Measurements from ENCODE around the gene VAC14. TPM values are rescaled to one million over a fixed set of nuclear protein-coding genes. Genes with fewer than 3 reads are reported as not detected.
A peak's percentile ranks its signal among the peaks of the same experiment; 100 is the strongest.

The VAC14 gene
- total and polyA plus RNA-seq, 5 experiments from 2014 or later = 27.2 to 50.7 (median 41.4) TPM

DNA sequence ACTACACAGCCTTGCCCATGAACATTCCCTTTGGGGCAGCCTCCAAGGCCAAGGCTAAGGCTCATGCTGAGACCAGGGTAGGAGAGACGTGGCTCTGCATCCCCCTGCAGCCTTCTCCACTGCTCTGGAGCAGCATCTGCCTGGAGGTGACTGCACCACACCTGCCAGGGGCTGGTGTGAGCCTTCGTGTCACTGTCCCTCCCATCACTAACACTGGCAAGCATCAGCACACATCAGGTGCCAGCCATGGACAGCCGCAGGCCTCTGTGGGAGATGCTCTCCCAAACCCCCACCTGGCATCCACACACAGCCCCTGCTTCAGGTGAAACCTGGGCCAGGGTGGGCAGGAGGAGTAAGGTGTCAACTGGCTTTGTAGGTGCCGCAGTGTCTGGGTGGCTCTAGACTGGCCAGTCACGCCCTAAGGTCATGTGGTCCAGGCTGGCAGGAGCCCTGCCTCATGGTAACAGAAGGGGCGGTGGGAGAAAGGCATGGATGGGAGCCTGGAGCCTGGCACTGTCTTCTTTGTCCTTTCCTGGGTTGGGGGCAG is 97.0 kb downstream of the VAC14 start:
- Mint-ChIP-seq H3K27ac (peak overlapping the region in 5 of 10 donors; percentile 14 to 77 (median 48)), H3K9me3 (no peaks in the 10 kb centered on the region), H3K27me3 (no peaks in the 10 kb centered on the region), H3K36me3 (peaks cover 0 to 7% (median 0%) of the 10 kb centered on the region in 3 donors), H3K4me3 (no peak overlapping the region), H3K4me1 (peaks cover 4 to 17% (median 10%) of the 10 kb centered on the region in 4 donors)
- ATAC-seq (no peak), DNase-seq (no peak)
- POLR2A ChIA-PET = interaction anchor here (0.9 kb wide), 1 partner anchor 33 kb away, joined by 3 read pairs; no protein-coding TSS in a partner anchor

DNA sequence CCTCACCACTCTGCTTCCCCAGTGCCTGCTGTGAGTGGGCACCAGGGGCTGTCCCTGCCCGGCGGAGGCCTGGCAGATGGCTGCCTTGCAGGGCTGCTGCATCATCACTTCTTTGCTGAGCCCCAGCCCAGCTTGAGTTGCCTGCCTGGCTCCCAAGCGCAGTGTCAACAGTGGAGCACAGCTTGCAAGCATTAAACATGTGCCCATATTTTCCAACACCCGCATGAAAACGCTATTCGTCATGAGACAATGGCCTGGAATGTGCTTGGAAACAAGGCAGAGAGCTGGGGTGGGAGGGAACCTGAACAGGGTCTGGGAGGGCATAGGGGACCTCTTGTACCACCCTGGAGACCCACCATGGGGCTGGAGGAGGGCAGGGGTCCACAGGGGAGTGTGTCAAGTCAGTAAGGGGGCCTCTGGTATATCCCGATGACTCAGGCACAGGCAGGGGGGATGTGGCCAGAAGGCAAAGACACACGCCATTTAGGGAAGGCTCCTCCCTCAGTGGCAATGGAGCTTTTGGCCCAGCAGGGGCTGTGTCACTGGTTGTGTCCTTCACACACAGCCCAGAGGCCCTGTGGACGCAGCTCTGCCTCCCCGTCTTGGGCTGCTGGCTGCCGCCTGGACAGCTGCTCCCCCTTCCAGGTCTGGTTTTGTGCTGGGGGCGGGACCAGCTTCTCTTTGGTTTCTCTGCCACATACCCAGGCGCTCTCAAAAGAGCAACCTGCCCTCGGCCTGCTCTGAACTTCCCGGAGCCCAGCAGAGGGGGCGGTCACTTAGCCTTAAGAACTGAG is 97.7 kb downstream of the VAC14 start:
- ATAC-seq (no peak), DNase-seq (no peak)
- Mint-ChIP-seq H3K27ac (peak overlapping the region in 1 of 10 donors; percentile 14), H3K9me3 (no peaks in the 10 kb centered on the region), H3K36me3 (peaks cover 0 to 4% (median 0%) of the 10 kb centered on the region in 3 donors), H3K27me3 (no peaks in the 10 kb centered on the region), H3K4me3 (no peak overlapping the region), H3K4me1 (peaks cover 4 to 21% (median 11%) of the 10 kb centered on the region in 4 donors)
- POLR2A ChIA-PET = interaction anchor here (1.2 kb wide), 1 partner anchor 34 kb away, joined by 4 read pairs; no protein-coding TSS in a partner anchor

DNA sequence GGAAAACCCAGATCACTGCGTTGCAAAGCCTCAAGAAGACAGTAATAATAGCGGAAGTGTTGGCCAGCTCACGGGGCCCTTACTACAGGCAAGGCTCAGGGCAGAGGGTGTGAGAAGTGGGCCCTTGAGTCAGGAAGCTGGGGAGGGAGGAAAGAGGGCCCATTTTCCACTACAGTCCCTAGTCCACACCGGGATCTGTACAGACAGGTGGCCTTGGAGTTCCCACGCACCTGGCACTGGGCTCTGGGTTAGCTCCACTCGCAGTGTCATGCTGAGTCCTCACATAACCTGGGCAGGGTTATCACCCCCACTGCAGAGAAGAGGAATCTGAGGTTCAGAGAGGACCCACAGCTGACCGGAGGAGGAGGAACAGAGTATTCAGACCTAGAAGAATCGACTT is 98.3 kb downstream of the VAC14 start:
- POLR2A ChIA-PET = interaction anchor here (1.2 kb wide), 1 partner anchor 34 kb away, joined by 4 read pairs; no protein-coding TSS in a partner anchor
- Mint-ChIP-seq H3K27ac (peak overlapping the region in 3 of 10 donors; percentile 8 to 76 (median 74)), H3K4me3 (no peak overlapping the region), H3K9me3 (no peaks in the 10 kb centered on the region), H3K4me1 (peaks cover 9 to 28% (median 16%) of the 10 kb centered on the region in 4 donors), H3K27me3 (no peaks in the 10 kb centered on the region), H3K36me3 (peaks cover 0 to 7% (median 0%) of the 10 kb centered on the region in 3 donors)
- ATAC-seq (no peak), DNase-seq (no peak)

DNA sequence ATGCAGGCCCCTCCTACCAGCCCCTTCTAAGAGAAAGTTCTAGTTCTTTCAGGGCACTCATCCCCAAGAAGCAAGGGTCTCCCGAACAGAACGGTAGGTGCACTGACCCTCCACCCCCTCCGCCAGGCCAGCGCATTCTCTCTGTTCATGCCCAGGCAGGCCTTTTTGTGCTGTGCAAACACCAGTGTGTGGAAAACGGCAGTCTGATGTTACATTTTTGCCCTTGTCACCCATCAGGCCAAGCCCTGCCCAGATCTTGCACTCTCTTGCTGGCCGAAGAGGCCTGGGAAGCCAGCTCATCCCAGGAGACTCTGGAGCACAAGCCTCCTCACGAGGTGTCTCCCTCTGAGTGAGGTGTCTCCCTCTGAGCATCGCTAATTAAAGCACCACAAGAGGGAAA is 99.0 kb downstream of the VAC14 start:
- Mint-ChIP-seq H3K36me3 (peaks cover 0 to 7% (median 0%) of the 10 kb centered on the region in 3 donors), H3K27ac (peak overlapping the region in 4 of 10 donors; percentile 6 to 76 (median 42)), H3K9me3 (no peaks in the 10 kb centered on the region), H3K4me1 (peaks cover 10 to 30% (median 22%) of the 10 kb centered on the region in 4 donors), H3K4me3 (no peak overlapping the region), H3K27me3 (no peaks in the 10 kb centered on the region)
- POLR2A ChIA-PET = no interaction called here
- DNase-seq (no peak), ATAC-seq (no peak)

DNA sequence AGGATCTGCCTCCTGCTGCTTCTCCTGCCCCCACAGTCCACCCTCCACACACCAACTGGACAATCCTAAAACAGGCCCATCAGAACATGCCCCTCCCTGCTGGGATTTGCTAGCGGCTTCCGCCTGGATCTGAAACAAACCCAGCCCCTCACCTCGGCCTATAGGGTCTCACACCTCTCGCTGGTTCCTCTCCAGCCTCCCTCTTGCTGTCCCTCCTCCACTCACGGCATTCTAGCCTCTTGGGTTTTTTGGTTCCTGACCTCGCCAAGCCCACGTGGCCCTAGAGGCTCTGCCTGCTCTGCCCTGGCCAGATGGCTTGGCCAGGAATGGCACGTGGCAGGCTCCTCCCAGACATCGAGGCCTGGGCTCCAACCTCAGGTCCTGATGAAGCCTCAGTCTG is 99.4 kb downstream of the VAC14 start:
- H3K27ac Mint-ChIP-seq = peak overlapping the region in 6 of 10 donors; percentile 6 to 88 (median 59)
- peaks cover 14 to 34% (median 26%) of the 10 kb centered on the region in 4 donors for H3K4me1 Mint-ChIP-seq
- no peak overlapping the region for H3K4me3 Mint-ChIP-seq
- POLR2A ChIA-PET = no interaction called here
- peaks cover 0 to 7% (median 0%) of the 10 kb centered on the region in 3 donors for H3K36me3 Mint-ChIP-seq
- H3K9me3 Mint-ChIP-seq = no peaks in the 10 kb centered on the region
- H3K27me3 Mint-ChIP-seq = no peaks in the 10 kb centered on the region
- no peak for DNase-seq
- no peak for ATAC-seq

DNA sequence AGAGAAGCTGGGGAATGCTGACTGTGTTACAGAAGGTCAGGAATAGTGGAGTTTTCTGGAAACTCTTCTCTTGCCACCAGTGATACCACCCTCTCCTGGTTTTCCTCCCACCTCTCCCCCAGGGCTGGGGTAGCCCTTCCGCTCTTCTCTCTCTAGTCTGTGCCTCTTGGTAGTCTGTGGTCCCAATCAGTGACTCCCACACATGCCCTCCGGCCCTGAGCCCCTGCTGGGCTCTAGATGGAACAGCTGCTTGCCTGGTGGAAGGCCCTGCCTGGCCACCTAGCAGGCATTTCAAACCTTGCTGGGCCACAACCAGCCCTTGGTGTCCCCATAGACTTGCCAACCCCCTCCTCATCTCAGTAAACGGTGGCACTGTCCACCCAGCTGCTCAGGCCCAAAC is 99.9 kb downstream of the VAC14 start:
- POLR2A ChIA-PET = no interaction called here
- ATAC-seq = no peak
- H3K27ac Mint-ChIP-seq = peak overlapping the region in 6 of 10 donors; percentile 43 to 88 (median 75)

DNA sequence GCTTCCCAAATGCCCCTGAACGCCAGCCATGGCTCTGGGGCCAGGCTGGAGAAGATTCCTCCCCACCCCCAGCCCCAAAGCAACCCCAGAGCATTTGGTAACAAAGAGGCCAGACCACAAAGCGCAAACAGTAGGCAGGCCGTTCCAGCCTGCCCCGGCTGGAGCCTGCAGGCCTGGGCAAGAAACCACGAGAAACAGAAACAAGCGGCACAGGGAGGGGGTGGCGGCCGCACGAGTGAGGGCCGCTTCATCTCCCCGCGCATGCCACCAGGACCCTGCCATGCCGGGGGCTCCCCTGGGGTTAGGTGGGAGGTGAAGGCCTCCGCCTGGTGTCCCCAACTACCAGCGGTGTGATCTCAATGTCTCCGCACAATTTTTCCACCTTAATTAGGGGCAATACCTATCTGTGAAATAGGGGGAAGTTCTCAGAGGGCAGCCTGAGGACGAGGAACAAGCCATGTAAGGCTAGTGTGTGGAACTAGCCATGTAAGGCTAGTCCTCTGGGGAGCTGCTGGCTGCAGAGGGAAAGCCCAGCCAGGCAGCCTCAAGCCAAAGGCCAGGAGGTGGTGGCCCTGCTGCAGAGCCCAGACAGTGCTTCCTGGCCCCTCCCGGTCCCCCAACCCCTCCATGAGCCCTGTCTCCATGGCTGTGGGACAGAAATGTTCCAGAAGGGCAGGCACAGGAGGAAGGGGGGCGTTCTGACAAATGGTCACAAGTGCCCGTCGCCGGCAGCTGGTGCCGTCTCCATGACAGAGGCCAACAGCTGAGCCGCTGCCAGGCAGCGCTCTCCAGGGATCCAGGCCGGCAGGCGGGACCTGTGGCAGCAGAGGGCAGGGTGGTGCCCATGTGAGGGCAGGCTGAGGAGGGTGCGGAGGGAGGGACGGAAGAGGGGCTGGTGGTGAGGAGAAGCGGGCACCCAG is 100.6 kb downstream of the VAC14 start:
- no peak for DNase-seq
- no peaks in the 10 kb centered on the region for H3K27me3 Mint-ChIP-seq
- H3K4me3 Mint-ChIP-seq = no peak overlapping the region
- no peaks in the 10 kb centered on the region for H3K9me3 Mint-ChIP-seq
- POLR2A ChIA-PET = no interaction called here
- ATAC-seq = no peak
- H3K4me1 Mint-ChIP-seq = peaks cover 22 to 46% (median 38%) of the 10 kb centered on the region in 4 donors
- H3K36me3 Mint-ChIP-seq = peaks cover 0 to 7% (median 1%) of the 10 kb centered on the region in 3 donors
- H3K27ac Mint-ChIP-seq = peak overlapping the region in 3 of 10 donors; percentile 63 to 88 (median 87)

More for the DNA sequence above, 99.9 kb downstream of the VAC14 start:
- Mint-ChIP-seq H3K27me3 (no peaks in the 10 kb centered on the region), H3K4me1 (peaks cover 17 to 40% (median 31%) of the 10 kb centered on the region in 4 donors), H3K9me3 (no peaks in the 10 kb centered on the region), H3K36me3 (peaks cover 0 to 7% (median 0%) of the 10 kb centered on the region in 3 donors), H3K4me3 (no peak overlapping the region)
- DNase-seq = no peak

DNA sequence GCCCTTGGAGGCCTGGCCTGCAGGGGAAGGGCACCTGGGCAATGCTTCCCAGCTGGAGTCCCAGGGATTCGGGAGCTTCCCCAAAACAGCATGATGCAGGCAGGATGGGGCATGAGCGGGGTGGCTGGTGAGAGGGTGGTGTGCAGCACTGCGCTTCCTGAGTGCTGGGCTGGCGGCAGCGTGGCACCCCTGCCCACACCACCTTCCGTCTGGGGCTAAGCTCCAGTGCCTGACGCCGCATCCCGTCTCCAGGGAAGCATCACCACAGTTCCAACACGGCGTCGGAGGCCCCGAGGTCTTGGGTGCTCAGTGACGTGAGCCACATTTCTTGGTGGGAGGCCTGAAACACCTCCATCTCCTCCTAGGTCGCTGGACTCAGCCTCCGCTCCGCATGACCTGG is 101.3 kb downstream of the VAC14 start:
- ATAC-seq (no peak), DNase-seq (no peak)
- Mint-ChIP-seq H3K4me3 (no peak overlapping the region), H3K36me3 (peaks cover 0 to 7% (median 1%) of the 10 kb centered on the region in 3 donors), H3K9me3 (no peaks in the 10 kb centered on the region), H3K27me3 (no peaks in the 10 kb centered on the region), H3K4me1 (peaks cover 24 to 52% (median 41%) of the 10 kb centered on the region in 4 donors), H3K27ac (peak overlapping the region in 4 of 10 donors; percentile 48 to 84 (median 70))
- POLR2A ChIA-PET = no interaction called here

DNA sequence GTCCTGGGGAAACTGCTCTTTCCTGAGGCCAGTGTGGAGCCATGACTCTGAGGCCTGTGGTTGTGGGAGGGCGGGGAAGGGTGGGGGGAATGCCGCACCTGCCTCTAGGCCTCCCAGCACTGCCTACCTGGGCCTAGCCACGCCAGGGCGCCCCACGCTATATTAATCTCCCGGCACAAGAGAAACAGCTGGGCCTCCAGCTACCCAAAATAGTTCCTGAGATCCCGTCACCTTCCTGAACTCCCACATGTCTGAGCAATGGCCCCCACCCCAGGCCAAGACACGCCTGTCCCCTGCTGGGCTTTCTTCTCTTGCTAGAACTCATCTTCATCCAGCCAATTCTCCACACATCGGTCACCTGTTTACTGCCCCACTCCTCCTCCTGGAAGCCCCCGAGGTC is 102.1 kb downstream of the VAC14 start:
- no peaks in the 10 kb centered on the region for H3K9me3 Mint-ChIP-seq
- H3K4me1 Mint-ChIP-seq = peaks cover 24 to 54% (median 43%) of the 10 kb centered on the region in 4 donors
- H3K36me3 Mint-ChIP-seq = peaks cover 0 to 7% (median 1%) of the 10 kb centered on the region in 3 donors
- H3K27ac Mint-ChIP-seq = peak overlapping the region in 8 of 10 donors; percentile 34 to 88 (median 74)
- DNase-seq = no peak
- POLR2A ChIA-PET = interaction anchor here (5.3 kb wide), 1 partner anchor 37 kb away, joined by 60 read pairs; no protein-coding TSS in a partner anchor
- peak overlapping the region in 2 of 10 donors; percentile 18 to 23 for H3K4me3 Mint-ChIP-seq
- H3K27me3 Mint-ChIP-seq = no peaks in the 10 kb centered on the region
- no peak for ATAC-seq

DNA sequence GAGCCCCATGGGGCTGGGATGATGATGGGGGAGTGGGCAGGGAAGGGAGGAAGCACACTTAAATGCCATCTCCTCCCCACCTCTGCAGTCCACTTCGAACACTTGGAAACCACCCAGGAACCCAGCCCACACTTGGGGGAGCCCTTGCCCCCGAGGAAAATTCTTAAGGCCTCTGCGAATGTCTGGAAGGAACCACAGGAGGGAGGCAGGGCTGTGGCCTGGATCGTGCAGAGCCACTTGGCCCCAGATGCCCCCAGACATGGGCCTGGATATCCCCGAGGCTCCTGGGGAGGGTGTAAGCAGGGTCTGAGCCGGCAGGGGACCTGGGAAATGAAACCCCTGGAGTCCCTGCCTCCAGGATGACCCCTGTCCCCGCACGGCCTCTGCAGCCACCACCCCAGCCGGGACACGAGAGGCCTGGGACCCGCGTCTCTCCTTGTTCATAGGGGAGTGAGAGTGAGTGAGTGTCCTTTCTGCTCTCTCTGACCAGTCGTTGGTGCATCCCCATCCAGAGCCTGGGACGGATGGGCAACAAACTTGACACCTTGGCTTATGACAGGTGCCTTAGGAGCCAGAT is 103.3 kb downstream of the VAC14 start:
- ATAC-seq (no peak), DNase-seq (no peak)
- Mint-ChIP-seq H3K4me1 (peaks cover 26 to 58% (median 44%) of the 10 kb centered on the region in 4 donors), H3K27ac (peak overlapping the region in 9 of 10 donors; percentile 66 to 96 (median 93)), H3K36me3 (peaks cover 0 to 7% (median 1%) of the 10 kb centered on the region in 3 donors), H3K27me3 (no peaks in the 10 kb centered on the region), H3K9me3 (no peaks in the 10 kb centered on the region), H3K4me3 (peak overlapping the region in 2 of 10 donors; percentile 31 to 71)
- POLR2A ChIA-PET = interaction anchor here (1.1 to 5.3 kb wide), 2 partner anchors 39 to 53 kb away, joined by 3 to 60 read pairs; no protein-coding TSS in a partner anchor

DNA sequence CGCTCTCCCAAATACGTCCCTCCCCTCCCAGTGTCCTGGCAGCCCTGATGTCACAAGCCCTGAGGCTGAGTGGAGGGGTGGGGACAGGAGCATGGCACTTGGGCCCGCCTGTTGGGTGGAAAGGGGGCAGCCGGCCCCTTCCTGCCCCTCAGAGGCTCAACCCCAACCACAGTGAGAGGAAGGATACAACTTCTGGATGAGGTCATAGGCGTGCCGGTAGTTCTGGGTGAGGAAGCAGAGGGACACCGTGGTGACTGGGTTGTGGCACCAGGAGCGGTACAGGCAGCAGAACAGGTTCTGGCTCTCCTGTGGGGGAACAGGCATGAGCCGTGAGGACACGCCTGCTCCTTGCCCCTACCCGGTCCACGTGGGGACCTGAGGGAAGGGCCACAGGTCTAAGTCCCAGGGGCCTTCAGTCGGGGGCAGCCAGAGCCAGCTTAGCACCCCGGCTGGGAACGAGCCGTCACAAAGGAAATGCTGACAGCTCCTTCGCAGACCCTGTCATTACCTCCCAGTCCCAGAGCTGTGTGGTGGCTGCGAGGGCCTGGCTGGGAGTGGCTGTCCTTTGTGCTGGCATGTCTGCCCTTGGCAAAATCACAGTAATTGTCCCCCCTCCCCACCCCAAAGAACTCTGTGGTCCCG is 103.9 kb downstream of the VAC14 start:
- POLR2A ChIA-PET = interaction anchor here (0.5 to 5.3 kb wide), 7 partner anchors 10 to 315 kb away, joined by 3 to 60 read pairs (median 5); no protein-coding TSS in a partner anchor
- Mint-ChIP-seq H3K27me3 (no peaks in the 10 kb centered on the region), H3K9me3 (no peaks in the 10 kb centered on the region), H3K27ac (peak overlapping the region; percentile 84 to 96 (median 94)), H3K4me3 (peak overlapping the region in 8 of 10 donors; percentile 21 to 87 (median 71)), H3K4me1 (peaks cover 26 to 52% (median 43%) of the 10 kb centered on the region in 4 donors), H3K36me3 (peaks cover 0 to 7% (median 1%) of the 10 kb centered on the region in 3 donors)
- DNase-seq (peak in 9 of 10 donors; percentile 16 to 78 (median 55)), ATAC-seq (peak; percentile 72 to 84)

All from naive thymus-derived CD8-positive, alpha-beta T cell (primary cell).